HG03460 (cell line): ENCODE results near the gene FRMD8.

Experiments used
- ATAC-seq: cut with Tn5 transposase; IDR thresholded peaks from one replicate; pipeline ENCODE4 v1.9.1; 2021; ENCODE audit not compliant: unreplicated experiment

Gene FRMD8

DNA sequence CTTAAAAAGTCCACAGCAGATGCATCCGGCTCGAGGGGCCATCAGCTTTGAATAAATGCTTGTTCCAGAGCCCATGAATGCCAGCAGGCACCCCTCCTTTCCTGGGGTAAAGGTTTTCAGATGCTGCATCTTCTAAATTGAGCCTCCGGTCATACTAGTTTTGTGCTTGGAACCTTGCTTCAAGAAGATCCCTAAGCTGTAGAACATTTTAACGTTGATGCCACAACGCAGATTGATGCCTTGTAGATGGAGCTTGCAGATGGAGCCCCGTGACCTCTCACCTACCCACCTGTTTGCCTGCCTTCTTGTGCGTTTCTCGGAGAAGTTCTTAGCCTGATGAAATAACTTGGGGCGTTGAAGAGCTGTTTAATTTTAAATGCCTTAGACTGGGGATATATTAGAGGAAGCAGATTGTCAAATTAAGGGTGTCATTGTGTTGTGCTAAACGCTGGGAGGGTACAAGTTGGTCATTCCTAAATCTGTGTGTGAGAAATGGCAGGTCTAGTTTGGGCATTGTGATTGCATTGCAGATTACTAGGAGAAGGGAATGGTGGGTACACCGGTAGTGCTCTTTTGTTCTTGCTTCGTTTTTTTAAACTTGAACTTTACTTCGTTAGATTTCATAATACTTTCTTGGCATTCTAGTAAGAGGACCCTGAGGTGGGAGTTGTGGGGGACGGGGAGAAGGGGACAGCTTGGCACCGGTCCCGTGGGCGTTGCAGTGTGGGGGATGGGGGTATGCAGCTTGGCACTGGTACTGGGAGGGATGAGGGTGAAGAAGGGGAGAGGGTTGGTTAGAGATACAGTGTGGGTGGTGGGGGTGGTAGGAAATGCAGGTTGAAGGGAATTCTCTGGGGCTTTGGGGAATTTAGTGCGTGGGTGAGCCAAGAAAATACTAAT, 38.0 kb downstream of the FRMD8 start:
- no peak for ATAC-seq

DNA sequence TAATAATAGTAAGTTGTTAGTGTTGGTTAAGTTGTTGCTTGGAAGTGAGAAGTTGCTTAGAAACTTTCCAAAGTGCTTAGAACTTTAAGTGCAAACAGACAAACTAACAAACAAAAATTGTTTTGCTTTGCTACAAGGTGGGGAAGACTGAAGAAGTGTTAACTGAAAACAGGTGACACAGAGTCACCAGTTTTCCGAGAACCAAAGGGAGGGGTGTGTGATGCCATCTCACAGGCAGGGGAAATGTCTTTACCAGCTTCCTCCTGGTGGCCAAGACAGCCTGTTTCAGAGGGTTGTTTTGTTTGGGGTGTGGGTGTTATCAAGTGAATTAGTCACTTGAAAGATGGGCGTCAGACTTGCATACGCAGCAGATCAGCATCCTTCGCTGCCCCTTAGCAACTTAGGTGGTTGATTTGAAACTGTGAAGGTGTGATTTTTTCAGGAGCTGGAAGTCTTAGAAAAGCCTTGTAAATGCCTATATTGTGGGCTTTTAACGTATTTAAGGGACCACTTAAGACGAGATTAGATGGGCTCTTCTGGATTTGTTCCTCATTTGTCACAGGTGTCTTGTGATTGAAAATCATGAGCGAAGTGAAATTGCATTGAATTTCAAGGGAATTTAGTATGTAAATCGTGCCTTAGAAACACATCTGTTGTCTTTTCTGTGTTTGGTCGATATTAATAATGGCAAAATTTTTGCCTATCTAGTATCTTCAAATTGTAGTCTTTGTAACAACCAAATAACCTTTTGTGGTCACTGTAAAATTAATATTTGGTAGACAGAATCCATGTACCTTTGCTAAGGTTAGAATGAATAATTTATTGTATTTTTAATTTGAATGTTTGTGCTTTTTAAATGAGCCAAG, 38.9 kb downstream of the FRMD8 start:
- no peak for ATAC-seq

DNA sequence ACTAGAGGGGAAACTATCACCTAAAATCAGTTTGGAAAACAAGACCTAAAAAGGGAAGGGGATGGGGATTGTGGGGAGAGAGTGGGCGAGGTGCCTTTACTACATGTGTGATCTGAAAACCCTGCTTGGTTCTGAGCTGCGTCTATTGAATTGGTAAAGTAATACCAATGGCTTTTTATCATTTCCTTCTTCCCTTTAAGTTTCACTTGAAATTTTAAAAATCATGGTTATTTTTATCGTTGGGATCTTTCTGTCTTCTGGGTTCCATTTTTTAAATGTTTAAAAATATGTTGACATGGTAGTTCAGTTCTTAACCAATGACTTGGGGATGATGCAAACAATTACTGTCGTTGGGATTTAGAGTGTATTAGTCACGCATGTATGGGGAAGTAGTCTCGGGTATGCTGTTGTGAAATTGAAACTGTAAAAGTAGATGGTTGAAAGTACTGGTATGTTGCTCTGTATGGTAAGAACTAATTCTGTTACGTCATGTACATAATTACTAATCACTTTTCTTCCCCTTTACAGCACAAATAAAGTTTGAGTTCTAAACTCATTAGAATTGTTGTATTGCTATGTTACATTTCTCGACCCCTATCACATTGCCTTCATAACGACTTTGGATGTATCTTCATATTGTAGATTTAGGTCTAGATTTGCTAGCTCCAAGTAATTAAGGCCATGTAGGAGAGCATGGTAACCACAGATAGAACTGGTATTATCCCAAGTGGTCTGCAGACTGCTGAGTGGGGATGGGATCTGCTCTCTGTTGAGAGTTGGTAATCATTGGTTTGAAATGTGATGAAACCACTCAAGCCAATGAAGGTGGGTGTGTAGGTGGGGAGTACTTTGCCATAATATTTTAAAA, 39.8 kb downstream of the FRMD8 start:
- no peak for ATAC-seq

DNA sequence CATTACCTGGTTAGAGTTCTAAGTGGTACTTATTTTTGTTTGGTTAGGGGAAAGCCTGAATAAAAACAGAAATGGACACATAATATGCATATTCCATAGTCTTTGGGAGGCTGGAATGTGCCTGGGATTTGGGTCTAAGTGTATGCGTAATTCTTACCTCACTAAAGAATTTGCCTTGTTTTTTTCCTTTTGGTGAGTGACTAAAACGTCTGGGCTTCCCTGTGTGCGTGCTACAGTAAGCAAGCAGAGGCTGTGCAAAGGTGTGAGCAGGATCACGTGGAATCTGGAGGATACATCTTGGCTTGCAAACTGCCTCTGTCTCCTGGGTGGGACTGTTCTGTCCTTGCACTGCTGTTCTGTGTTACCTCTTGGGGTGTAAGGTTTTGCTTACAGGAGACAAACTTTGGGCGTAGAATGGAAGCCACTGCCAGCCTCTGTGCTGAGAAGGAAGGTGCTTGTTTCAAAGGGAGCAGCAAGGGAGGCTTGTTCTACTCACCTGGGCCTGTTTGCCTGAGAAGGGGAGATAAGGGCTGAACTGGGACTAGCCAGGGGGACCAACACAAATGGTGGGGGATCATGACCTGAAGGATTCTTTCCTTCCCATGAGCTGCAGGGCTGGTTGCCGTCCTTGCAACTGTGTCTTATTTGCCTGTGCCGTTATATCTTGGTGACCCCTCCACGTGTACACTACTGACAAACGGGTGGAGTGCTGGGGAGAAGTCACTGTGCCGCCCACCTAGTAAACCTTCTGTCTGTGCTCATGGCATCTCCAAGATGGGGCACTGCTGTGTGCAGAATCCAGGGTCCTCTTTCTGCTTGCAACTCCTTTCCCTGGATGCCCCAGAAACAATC, 40.6 kb downstream of the FRMD8 start:
- no peak for ATAC-seq

DNA sequence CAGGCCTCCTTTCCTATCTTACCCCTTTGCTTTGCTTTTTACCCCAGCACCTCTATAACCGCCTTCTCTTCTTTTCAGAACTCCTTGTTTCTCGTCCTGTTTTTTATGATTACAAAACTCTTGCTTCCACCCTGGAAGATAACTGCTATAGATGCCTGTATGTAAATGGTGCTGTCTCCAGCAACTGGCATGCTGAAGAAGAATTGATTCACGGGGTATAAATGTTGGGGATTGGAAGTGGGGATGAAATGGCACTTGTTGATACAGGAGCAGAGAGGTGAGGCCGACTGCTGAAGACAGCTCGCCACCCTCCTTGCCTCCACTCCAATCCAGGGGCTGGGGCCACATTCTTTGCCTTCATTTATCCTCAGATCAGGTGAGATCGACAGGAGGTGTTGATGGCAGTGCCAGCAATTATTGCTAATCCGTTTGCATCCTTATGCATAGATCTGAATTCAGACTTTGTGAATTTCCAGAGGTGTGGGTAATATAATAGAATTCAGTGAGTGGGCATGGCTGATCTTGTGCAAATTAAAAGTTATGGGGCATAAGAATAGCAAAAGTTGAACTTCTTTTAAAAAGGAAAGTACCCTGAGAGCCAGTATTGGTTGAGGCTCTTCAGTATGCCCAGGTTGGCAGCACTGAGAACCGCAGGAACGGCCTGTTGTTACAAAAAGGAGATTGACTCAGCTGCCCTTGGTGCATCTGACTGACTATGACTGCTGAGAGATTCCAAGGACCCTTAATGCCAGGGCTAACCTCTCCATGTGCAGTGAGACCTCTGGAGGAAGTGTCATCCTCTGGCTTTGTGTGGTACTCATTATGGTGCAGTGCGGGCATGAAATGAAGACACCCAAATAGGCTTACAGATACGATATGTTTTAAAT, 41.5 kb downstream of the FRMD8 start:
- no peak for ATAC-seq

DNA sequence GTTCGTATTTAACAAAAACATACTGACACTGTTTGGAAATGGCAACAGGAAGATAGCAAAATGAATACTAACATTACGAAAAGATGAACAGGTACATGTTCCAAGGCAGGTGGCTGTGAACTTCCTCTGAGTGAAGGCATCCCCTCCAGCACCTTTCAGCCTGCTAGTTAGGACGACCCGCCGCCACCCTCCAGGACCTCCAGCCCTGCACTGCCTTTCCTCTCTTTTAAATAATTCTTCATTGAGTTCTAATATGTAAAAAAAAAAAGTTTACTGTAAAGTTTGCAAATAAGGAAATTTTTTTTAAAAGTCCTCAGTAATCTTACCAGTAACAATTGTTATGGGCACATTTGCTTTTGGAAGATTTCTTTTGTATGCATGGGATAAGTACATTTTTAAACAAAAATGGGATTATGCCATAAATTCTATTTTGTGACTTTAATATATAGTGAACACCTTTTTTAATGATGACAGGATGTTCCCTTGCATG, 42.2 kb downstream of the FRMD8 start:
- ATAC-seq: no peak

DNA sequence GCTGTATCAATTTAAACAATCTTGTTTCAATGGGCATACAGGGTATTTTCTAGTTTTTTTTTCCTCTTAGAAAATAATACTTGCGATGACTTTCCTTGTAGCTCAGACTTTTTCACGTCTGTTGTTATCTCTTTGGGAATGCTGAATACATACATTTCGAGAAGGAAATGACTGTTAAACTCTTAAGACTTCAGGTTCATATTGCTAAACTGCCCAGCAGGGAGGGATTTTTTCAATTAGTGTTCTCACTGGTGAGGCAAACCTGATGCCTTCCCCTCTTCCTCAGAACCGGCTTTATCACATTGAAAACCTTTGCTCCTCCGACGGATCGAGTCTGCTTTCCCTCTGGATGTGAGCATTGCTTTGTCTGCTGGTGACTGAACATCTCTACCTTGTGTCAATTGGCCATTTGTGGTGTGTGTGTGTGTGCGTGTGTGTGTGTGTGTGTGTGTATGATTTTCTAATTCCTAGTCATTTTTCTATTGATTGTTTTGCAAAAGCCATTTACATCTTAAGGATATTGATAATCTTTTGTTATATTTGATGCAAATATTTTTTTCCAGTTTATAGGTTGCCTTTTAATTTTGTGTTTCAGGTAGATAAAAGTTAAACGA, 42.7 kb downstream of the FRMD8 start:
- ATAC-seq: no peak

DNA sequence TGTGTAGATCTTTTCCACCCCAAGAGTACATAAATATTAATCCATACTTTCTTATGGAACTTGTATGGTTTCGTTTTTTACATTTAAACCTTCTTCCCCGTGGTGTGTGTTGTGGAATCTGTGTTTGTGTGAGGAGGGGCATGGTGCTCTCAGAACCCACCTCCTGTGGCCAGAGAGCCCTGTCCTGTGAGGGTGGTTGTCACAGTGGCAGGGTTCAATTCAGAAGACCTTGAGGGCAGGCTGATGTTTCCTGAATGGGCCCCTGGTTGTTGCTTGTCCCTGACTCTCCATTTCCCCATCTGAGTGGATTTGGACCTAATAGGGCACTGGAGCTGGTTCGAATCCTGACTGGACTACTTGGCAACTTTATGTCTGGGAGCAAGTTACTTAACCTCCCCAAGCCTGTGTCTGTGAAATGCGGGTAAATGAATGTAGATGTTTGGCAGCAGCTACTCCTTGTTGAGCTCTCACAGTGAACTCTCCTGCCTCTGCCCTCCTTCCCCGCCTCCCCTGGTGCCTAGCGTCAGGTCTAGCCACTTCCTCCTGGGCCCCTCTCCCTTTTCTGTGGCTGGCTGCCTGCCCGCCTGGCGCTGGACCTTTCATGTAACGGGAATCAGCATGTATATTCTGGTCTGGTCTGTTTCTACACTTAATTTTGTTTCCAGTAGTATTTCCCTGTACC, 43.4 kb downstream of the FRMD8 start:
- no peak for ATAC-seq

DNA sequence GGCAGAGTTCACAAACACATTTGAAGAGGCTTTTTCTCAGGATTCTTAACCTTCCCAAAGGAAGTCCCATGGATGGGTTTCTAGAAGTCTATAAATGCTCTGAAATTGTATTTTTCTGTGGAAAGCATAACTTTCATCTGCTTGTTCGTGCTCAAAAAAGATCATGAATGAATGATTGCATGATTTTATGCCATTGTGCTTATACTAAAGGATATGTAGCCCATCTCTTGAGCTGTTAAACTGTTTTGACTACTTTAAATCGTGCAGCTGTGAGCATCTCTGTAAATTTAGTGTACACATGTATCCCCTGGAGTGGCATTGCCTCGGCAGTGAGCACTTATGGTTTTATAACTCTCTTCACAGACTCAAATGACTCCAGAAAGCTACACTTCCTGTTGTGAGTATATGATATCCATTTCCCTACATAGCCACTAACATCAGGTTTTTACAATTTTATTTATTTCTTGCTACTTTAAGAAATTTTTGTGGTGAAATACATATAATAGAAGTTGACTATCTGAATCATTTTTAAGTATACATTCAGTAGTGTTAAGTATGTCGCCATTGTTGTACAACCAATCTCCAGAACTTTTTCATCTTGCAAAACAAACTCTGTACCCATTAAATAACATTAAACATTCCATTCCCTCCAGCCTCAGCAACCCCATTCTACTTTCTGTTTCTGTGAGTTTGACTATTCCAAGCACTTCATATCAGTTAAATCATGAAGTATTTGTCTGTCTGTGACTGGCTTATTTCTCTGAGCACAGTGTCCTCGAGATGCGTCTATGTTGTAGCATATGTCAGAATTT, 44.2 kb downstream of the FRMD8 start:
- no peak for ATAC-seq

DNA sequence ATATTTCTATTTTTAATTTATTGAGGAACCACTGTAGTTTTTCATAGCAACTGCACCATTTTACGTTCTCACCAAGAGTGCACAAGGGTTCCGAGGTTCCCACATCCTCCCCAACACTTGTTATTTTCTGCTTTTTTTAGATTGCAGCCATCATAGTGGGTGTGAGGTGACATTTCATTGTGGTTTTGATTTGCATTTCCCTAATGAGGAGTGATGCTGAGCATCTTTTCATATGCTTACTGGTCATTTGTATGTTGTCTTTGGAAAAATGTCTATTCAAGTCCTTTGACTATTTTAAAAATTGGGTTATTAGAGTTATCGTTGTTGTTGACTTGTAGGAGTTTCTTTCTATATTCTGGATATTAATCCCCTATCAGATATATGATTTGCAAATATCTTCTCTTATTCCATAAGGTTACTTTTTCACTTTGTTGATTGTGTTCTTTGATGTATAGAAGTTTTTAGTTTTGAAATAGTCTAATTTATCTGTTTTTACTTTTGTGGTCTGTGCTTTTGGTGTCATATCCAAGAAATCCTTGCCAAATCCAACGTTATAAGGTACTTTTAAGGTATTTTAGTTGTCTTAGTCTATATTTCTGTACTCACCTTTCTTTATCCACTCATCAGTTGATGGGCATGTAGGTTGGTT, 45.1 kb downstream of the FRMD8 start:
- no peak for ATAC-seq

DNA sequence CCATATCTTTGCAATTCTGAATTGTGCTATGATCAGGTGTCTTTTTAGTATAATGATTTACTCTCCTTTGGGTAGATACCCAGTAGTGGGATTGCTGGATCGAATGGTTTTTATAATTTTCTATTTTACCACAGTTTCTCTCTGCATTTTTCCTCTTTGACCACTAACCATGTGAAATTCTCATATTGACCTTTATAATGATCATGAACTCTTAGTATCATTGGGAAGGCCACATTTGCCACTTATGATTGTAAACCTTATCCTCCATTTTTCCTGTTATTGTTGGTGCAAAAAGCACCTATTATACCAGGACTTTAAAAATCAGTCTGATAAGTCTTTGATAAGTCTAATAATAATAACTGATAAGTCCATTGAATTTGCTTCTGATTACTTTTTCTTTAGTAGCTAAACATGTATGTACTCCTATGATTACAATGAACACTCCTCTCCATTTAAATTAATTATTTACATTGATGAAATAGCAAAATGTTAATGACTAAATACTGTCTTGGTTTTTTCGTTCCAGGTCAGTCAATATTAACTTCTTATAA, 45.7 kb downstream of the FRMD8 start:
- ATAC-seq: no peak

DNA sequence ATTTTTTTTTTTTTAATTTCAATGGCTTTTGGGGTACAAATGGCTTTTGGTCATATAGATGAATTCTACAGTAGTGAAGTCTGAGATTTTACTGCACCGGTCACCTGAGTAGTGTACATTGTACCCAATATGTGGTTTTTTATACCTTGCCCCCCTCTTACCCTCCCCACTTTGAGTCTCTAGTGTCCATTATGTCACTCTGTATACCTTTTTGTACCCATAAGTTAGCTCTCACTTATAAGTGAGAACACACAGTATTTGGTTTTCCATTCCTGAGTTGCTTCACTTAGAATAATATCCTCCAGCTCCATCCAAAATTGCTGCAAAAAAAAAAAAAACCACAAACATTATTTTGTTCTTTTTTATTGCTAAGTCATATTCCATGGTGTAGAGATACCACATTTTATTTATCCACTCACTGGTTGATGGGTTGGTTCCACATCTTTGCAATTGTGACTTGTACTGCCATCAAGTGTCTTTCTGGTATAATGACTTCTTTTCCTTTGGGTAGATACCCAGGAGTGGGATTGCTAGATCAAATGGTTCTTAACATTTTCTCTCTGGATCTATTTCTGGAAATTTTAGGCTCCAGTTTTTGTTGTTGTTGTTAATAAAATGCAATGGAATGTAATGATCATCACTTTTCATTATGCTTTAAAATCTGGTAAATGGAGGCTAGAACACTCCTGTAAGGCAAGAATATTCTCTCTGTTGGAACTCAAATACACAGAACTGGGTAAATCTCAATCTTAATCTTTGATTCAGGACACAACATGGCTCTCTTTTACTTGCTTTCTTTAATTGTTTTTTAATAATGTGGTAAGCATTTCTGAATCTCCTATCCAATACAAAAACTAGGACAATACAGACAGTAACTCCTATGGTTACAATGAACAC, 46.5 kb downstream of the FRMD8 start:
- no peak for ATAC-seq

DNA sequence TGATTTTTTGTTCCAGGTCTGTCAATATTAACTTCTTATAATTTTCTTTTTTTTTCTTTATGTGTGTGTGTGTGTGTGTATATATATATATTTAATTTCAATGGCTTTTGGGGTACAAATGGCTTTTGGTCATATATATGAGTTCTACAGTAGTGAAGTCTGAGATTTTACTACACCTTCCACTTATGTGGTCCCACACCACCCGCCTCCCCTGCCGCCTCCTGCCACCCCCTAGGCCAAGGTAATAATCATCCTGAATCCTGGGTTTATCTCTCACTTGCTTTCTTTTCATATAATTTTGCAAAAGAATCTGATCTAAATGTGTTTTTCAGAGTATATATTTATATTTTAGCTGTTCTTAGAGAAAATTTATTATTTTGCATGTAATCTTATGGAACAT, 47.2 kb downstream of the FRMD8 start:
- no peak for ATAC-seq

DNA sequence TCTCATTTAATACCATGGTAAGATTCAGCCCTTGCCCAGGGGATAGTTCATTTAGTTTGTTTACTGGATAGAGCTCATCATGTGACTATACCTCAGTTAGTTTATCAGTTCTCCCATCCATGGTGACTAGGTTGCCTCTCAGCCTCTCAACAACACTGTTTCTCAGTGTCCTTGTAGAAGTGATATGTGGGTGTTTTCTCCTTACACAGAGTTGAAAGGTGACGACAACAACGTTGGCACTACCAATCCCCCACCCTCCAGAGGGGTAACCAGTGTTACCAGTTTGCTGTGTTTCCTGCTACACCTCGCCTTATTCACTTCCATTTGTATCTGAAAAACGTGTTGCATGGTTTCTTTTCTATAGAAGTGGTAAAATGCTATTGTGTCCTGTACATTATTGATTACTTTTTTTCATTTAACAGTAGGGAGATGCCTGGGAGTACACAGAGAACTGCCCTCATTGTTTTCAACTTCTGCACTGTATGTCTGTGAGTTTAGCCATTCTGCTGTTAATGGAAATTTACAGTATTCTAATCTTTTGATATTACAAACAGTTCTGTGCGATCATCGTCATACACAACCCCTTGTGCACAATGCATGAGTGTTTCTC, 47.7 kb downstream of the FRMD8 start:
- no peak for ATAC-seq
